Measurements from ENCODE around the gene ZNF586.
A peak's percentile ranks its signal among the peaks of the same experiment; 100 is the strongest.
"Not testable (repeated sequence)": the region's sequence is repeated elsewhere in the genome, so short reads cannot be mapped to it uniquely, and the experiment has no call there.

ZNF586 gene

DNA sequence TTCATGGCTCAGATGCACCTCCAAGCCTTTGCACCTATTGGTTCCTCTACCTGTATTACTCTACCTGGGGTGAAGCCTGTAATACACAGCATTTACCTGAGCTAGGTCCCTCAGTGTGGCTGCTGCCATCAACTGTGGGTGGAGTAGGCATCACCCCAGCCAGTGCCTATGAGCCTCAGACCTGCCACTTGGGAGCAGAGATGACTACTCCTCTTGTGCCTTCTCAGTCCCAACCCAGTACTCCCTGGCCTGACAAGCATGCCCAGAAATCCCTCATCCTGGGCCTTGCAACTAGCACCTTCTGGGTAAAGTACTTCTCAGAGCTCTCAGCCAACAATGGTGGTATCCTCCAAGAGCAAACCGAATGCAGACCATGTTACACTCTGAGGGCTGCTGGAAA is 27.1 kb downstream of the ZNF586 start:
- H3K4me3 ChIP-seq (ENCODE audit: low read depth in 1 of 2, low read length in 2 of 2); H3K4me1 ChIP-seq (ENCODE audit: control insufficient read depth in 1 of 2, insufficient read depth in 2 of 2, low read length in 2 of 2); H3K27ac ChIP-seq (ENCODE audit: low read length); H3K9me3 ChIP-seq (ENCODE audit: control insufficient read depth in 1 of 2, low read length in 2 of 2); H3K27me3 ChIP-seq (ENCODE audit: low read depth, low read length): not testable (repeated sequence)
- H3K36me3 ChIP-seq (ENCODE audit: control insufficient read depth in 1 of 2, insufficient read depth in 2 of 2, low read length in 2 of 2), result peaks cover 14 to 22% of the 10 kb centered on the region in 2 donors

DNA sequence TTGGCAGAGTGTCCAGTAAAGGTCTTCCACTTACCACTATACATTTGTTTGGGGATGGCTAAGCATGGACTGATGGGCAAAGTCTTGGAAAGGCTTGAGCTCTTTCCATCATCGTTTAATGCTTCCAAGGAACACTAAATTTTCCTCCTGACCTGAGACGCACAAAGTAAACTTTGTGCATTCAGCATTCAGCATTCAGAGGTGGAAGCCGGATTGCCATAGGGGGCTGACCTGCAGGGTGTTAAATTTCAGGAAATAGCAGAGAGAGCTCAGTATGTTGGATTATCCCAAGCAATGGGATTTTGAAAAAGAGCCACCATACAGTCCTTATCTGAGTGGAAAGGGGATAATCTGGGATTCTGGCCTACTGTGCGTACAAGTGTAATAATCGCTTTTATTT is 31.2 kb downstream of the ZNF586 start:
- Histone ChIP-seq H3K27me3 (ENCODE audit: low read depth, low read length) (no peaks in the 10 kb centered on the region), H3K4me3 (ENCODE audit: low read depth in 1 of 2, low read length in 2 of 2) (no peak overlapping the region), H3K4me1 (ENCODE audit: control insufficient read depth in 1 of 2, insufficient read depth in 2 of 2, low read length in 2 of 2) (peaks cover 0 to 10% of the 10 kb centered on the region in 2 donors), H3K36me3 (ENCODE audit: control insufficient read depth in 1 of 2, insufficient read depth in 2 of 2, low read length in 2 of 2) (peaks cover 5 to 12% of the 10 kb centered on the region in 2 donors), H3K27ac (ENCODE audit: low read length) (no peak overlapping the region), H3K9me3 (ENCODE audit: control insufficient read depth in 1 of 2, low read length in 2 of 2) (no peaks in the 10 kb centered on the region)

DNA sequence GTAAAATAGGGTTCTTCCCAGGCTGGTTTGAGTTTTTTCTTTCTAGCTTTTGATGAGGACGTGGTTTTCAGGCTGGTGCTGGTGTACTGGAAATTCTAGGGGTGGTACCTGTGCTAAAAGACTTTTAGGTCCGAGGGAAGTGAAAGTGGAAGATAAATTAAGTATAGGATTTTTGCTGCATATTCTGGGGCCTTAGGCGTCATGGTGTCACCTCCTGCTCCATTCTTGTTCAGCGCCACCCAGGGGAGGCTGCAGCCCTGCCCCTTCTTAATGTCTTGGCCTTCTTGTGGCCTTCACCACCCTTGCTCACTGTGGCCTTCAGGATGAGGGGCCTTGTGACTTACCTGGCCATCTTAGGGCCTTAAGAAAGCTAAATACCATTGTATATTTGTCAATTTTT is 32.8 kb downstream of the ZNF586 start:
- Histone ChIP-seq H3K27me3 (ENCODE audit: low read depth, low read length) (no peaks in the 10 kb centered on the region), H3K4me1 (ENCODE audit: control insufficient read depth in 1 of 2, insufficient read depth in 2 of 2, low read length in 2 of 2) (peaks cover 0 to 10% of the 10 kb centered on the region in 2 donors), H3K36me3 (ENCODE audit: control insufficient read depth in 1 of 2, insufficient read depth in 2 of 2, low read length in 2 of 2) (peaks cover 0 to 9% of the 10 kb centered on the region in 2 donors), H3K4me3 (ENCODE audit: low read depth in 1 of 2, low read length in 2 of 2) (no peak overlapping the region), H3K27ac (ENCODE audit: low read length) (no peak overlapping the region), H3K9me3 (ENCODE audit: control insufficient read depth in 1 of 2, low read length in 2 of 2) (no peaks in the 10 kb centered on the region)

DNA sequence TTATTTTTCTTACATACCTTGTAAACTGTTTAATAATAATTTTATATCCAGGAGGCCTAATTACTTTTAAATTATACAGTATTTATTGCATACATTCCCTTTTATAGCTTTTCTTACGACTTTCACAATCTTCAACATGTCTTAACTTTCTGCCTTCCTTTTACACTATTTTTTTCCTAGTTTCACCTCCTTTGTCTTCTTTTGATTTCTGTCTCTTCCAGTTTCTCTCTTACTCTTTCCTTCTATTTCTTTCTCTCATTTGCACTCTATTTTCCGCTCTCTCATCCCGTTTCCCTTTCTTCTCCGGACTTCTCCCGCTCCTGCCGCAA is 33.8 kb downstream of the ZNF586 start:
- Histone ChIP-seq H3K27me3 (ENCODE audit: low read depth, low read length) (no peaks in the 10 kb centered on the region), H3K27ac (ENCODE audit: low read length) (peak overlapping the region; percentile 83), H3K4me3 (ENCODE audit: low read depth in 1 of 2, low read length in 2 of 2) (peak overlapping the region; percentile 72 to 77), H3K36me3 (ENCODE audit: control insufficient read depth in 1 of 2, insufficient read depth in 2 of 2, low read length in 2 of 2) (peaks cover 9 to 17% of the 10 kb centered on the region in 2 donors), H3K9me3 (ENCODE audit: control insufficient read depth in 1 of 2, low read length in 2 of 2) (no peaks in the 10 kb centered on the region), H3K4me1 (ENCODE audit: control insufficient read depth in 1 of 2, insufficient read depth in 2 of 2, low read length in 2 of 2) (peaks cover 0 to 10% of the 10 kb centered on the region in 2 donors)

DNA sequence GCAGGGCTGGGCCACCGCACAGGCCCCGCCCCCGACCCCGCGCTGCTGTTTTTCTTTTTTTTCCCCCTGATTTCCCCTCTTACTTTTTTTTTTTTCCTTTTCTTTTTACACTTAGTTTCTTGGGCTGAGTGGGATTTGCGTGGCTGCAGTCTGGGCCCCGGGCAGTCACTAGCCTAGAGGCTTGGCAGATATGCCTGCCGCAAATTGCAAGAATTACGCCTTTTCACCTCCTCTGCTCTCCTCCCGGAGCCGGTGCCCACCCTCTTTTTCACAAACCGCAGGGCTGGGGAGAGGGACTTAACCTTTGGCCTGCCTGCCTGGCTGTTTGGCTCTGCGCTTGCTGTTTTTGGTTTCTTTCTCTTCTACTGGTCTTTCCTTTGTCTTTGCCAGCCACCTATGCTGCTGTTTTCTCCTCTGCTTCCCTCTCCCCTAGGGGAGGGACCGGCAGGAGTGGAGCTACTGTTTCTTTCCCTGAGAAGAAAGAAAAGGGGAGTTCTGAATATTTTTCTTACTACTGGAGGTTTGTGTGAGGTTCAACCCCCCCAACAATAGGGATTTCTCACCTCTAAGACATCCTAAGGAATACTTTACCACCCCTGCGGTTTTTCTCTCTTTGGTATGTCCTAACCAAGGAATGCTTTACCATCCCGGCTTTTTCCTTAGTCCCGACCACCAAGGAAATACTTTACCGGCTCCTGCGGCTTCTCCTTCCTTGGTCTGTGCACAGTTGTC is 34.3 kb downstream of the ZNF586 start:
- peaks cover 0 to 10% of the 10 kb centered on the region in 2 donors for H3K4me1 ChIP-seq (ENCODE audit: control insufficient read depth in 1 of 2, insufficient read depth in 2 of 2, low read length in 2 of 2)
- H3K36me3 ChIP-seq (ENCODE audit: control insufficient read depth in 1 of 2, insufficient read depth in 2 of 2, low read length in 2 of 2), result peaks cover 12 to 21% of the 10 kb centered on the region in 2 donors
- peak overlapping the region; percentile 72 to 77 for H3K4me3 ChIP-seq (ENCODE audit: low read depth in 1 of 2, low read length in 2 of 2)
- H3K27me3 ChIP-seq (ENCODE audit: low read depth, low read length), result no peaks in the 10 kb centered on the region
- H3K27ac ChIP-seq (ENCODE audit: low read length), result peak overlapping the region; percentile 83
- no peaks in the 10 kb centered on the region for H3K9me3 ChIP-seq (ENCODE audit: control insufficient read depth in 1 of 2, low read length in 2 of 2)

DNA sequence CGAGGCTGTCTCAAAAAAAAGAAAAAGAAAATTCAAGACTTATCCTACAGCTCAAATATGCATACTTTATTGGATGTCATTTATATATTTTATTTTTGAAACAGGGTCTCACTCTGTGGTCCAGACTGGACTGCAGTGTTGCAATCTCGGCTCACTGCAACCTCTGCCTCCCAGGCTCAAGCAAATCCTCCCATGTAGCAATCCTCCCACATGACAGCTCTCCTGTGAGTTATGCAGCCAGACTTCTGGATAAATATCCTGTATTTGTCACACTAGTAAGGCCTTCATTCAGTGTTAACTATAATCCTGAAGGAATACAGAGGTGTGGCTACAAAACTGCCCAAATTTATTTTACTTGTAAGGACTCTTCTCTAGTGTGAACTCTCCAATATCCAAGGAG is 38.1 kb downstream of the ZNF586 start:
- Histone ChIP-seq H3K27ac (ENCODE audit: low read length) (no peak overlapping the region), H3K27me3 (ENCODE audit: low read depth, low read length) (no peaks in the 10 kb centered on the region), H3K9me3 (ENCODE audit: control insufficient read depth in 1 of 2, low read length in 2 of 2) (no peaks in the 10 kb centered on the region), H3K4me1 (ENCODE audit: control insufficient read depth in 1 of 2, insufficient read depth in 2 of 2, low read length in 2 of 2) (peaks cover 0 to 10% of the 10 kb centered on the region in 2 donors), H3K4me3 (ENCODE audit: low read depth in 1 of 2, low read length in 2 of 2) (no peak overlapping the region), H3K36me3 (ENCODE audit: control insufficient read depth in 1 of 2, insufficient read depth in 2 of 2, low read length in 2 of 2) (peaks cover 19 to 34% of the 10 kb centered on the region in 2 donors)

DNA sequence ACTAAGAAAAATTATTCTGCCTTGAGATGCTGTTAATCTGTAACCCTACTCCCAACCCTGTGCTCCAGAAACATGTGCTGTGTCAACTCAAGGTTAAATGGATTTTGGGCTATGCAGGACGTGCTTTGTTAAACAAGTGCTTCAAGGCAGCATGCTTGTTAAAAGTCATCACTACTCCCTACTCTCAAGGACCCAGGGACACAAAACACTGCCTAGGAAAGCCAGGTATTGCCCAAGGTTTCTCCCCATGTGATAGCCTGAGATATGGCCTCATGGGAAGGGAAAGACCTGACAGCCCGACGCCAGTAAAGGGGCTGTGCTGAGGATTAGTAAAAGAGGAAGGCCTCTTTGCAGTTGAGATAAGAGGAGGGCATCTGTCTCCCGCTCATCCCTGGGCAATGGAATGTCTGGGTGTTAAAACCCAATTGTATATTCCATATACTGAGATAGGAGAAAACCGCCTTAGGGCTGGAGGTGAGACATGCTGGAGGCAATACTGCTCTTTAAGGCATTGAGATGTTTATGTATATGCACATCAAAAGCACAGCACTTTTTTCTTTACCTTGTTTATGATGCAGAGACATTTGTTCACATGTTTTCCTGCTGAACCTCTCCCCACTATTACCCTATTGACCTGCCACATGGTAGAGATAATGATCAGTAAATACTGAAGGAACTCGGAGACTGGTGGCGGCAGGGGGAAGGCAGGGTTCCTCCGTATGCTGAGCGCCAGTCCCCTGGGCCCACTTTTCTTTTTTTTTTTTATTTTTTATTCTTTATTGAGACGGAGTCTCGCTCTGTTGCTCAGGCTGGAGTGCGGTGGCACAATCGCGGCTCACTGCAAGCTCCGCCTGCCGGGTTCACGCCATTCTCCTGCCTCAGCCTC is 41.2 kb downstream of the ZNF586 start:
- H3K27me3 ChIP-seq (ENCODE audit: low read depth, low read length); H3K9me3 ChIP-seq (ENCODE audit: control insufficient read depth in 1 of 2, low read length in 2 of 2); H3K27ac ChIP-seq (ENCODE audit: low read length); H3K4me3 ChIP-seq (ENCODE audit: low read depth in 1 of 2, low read length in 2 of 2): not testable (repeated sequence)
- Histone ChIP-seq H3K36me3 (ENCODE audit: control insufficient read depth in 1 of 2, insufficient read depth in 2 of 2, low read length in 2 of 2) (peaks cover 19 to 27% of the 10 kb centered on the region in 2 donors), H3K4me1 (ENCODE audit: control insufficient read depth in 1 of 2, insufficient read depth in 2 of 2, low read length in 2 of 2) (peaks cover 3 to 13% of the 10 kb centered on the region in 2 donors)

DNA sequence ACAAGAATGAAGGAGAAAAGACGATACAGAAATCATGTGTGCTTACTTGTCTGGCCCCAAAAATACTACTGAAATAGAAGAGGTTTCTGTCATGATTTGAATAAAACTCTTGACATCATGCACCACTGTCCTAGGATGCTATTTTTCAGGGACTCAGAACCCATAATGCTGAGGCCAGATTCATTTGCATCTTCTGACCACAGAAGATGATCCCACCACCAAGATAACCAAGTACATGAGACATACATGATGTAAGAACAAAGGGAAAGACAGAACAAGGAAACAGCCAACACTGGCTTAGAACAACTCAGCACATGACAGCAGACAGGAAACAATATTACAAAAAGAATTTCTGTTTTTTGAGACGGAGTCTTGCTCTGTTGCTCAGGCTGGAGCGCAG is 42.8 kb downstream of the ZNF586 start:
- Histone ChIP-seq H3K36me3 (ENCODE audit: control insufficient read depth in 1 of 2, insufficient read depth in 2 of 2, low read length in 2 of 2) (peaks cover 19 to 25% of the 10 kb centered on the region in 2 donors), H3K27ac (ENCODE audit: low read length) (no peak overlapping the region), H3K27me3 (ENCODE audit: low read depth, low read length) (no peaks in the 10 kb centered on the region), H3K4me1 (ENCODE audit: control insufficient read depth in 1 of 2, insufficient read depth in 2 of 2, low read length in 2 of 2) (peaks cover 3 to 13% of the 10 kb centered on the region in 2 donors), H3K9me3 (ENCODE audit: control insufficient read depth in 1 of 2, low read length in 2 of 2) (no peaks in the 10 kb centered on the region), H3K4me3 (ENCODE audit: low read depth in 1 of 2, low read length in 2 of 2) (no peak overlapping the region)

DNA sequence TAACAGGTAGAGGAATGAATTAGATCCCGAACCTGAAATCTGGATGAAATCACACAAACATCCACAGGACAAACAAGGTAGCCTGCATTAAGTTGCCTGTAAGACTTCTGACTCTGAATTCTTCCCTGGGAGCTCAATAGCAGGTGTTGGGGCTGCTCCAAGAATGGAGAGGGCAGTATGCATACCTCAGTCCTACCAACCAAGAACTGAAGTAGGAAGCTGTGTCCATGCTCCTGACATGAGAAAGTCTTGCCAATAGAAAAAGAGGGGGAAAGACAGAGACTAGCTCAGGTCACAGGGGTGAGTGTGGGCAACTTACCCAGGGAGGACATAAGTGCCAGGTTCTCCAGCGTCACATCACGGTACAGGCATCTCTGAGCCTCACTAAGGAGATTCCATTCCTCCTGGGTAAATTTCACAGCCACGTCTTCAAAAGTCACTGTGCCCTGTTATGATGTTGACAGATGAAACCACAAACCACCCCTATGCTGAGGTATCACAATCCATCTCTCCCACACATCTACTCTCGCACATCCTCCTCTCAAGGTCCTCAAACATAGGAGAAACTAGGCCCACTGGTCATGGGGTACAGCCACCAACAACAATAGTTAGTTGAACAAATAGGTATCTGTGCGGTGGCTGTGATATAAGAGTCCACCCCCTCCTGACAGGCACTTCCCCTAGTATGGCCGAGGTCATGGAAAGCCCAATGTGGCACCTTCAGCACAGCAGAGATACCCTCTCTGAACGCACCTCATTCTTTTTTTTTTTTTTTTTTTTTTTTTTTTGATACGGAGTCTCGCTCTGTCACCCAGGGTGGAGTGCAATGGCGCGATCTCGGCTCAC is 43.7 kb downstream of the ZNF586 start:
- H3K27me3 ChIP-seq (ENCODE audit: low read depth, low read length); H3K27ac ChIP-seq (ENCODE audit: low read length); H3K9me3 ChIP-seq (ENCODE audit: control insufficient read depth in 1 of 2, low read length in 2 of 2): not testable (repeated sequence)
- Histone ChIP-seq H3K36me3 (ENCODE audit: control insufficient read depth in 1 of 2, insufficient read depth in 2 of 2, low read length in 2 of 2) (peaks cover 11 to 17% of the 10 kb centered on the region in 2 donors), H3K4me1 (ENCODE audit: control insufficient read depth in 1 of 2, insufficient read depth in 2 of 2, low read length in 2 of 2) (peaks cover 3 to 13% of the 10 kb centered on the region in 2 donors), H3K4me3 (ENCODE audit: low read depth in 1 of 2, low read length in 2 of 2) (peak overlapping the region in 1 of 2 donors; percentile 91)

DNA sequence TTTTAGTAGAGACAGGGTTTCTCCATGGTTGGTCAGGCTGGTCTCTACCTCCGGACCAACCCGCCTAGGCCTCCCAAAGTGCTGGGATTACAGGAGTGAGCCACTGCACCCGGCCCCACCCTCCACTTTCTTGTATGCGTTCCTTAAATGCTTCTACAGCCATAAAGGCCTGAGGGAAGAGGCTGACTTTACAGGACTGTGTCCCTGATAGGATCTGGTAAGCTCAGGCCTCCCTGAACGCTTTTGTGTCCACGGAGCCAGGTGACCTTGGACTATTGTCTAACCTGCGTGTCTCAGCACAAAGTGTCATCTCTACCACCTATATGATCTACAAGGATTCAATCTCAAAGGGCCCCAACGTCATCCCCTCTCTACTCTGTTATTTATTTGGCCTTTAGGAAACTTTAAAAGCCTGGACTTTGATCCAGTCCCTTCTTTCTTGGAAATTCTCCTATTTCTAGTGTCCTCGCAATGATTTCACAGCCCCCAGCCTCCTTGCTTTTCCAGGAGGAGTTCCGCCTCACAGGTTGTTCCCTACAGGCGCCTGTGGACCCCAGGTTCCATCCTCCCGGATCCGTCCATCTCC is 44.5 kb downstream of the ZNF586 start:
- Histone ChIP-seq H3K4me1 (ENCODE audit: control insufficient read depth in 1 of 2, insufficient read depth in 2 of 2, low read length in 2 of 2) (peaks cover 3 to 13% of the 10 kb centered on the region in 2 donors), H3K36me3 (ENCODE audit: control insufficient read depth in 1 of 2, insufficient read depth in 2 of 2, low read length in 2 of 2) (peaks cover 7 to 13% of the 10 kb centered on the region in 2 donors), H3K9me3 (ENCODE audit: control insufficient read depth in 1 of 2, low read length in 2 of 2) (no peaks in the 10 kb centered on the region), H3K27ac (ENCODE audit: low read length) (peak overlapping the region; percentile 75), H3K27me3 (ENCODE audit: low read depth, low read length) (no peaks in the 10 kb centered on the region), H3K4me3 (ENCODE audit: low read depth in 1 of 2, low read length in 2 of 2) (peak overlapping the region; percentile 86 to 91)
